Smooth muscle cell of the brain vasculature (primary cell): Measurements from ENCODE around the gene MILR1.
"Not testable (repeated sequence)": the region's sequence is repeated elsewhere in the genome, so short reads cannot be mapped to it uniquely, and the experiment has no call there.

ENCODE experiments used
- DNase-seq: peaks from one replicate; pipeline ENCODE4 v3.0.0-alpha.2; 2012; ENCODE audit warnings: low read depth, low spot score

The MILR1 gene

GRCh38 chr17:64428406-64428805 lies 20.5 kb upstream of the MILR1 start:
- DNase-seq = no peak

DNA sequence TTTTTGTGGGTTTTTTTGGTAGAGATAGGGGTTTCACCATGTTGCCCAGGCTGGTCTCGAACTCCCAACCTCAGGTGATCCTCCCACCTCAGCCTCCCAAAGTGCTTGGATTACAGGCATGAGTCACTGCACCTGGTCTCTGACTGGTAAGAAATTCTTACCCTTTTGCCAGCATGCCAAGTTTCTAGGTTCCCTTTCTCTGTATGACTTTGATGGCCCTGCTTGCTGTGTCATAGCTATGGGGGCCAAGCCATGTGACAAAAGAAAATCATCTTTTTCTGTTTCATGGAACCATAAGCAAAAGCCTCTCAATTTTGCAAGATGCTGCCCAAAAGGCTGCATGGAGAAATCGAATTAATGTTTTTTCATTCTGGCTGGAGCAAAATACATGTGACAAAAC lies 18.9 kb upstream of the MILR1 start:
- not testable (repeated sequence) for DNase-seq

DNA sequence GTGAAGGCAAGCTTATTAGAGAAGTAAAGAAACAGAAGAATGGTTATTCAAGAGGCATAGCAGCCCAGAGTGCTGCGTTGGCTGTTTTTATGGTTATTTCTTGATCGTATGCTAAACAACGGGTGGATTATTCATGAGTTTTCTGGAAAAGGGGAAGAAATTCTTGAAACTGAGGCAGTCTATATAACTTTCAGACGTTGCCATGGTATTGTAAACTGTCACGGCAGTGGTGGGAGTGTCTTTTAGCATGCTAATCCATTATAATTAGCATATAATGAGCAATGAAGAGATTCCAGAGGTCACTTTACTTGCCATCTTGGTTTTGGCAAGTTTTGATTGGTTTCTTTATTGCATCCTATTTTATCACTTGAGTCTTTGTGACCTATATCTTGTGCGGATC lies 17.4 kb upstream of the MILR1 start:
- no peak for DNase-seq

- DNase-seq = no peak
Observed at GRCh38 chr17:64437944-64438525, 10.9 kb upstream of the MILR1 start.

DNA sequence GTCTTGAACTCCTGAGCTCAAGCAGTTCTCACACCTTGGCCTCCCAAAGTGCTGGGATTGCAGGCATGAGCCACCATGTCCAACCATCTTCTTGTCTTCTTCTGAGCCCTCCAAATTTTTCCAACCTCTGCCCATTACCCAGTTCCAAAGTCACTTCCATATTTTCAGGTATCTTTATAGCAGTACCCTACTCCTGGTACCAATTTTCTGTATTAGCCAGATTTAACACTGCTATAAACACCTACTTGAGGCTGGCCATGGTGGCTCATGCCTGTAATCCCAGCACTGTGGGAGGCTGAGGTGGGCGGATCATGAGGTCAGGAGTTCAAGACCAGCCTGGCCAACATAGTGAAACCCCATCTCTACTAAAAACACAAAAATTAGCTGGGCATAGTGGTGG lies 9.4 kb upstream of the MILR1 start:
- not testable (repeated sequence) for DNase-seq

GRCh38 chr17:64439956-64440355 lies 9.0 kb upstream of the MILR1 start:
- DNase-seq = no peak

- peak; percentile 24 for DNase-seq
Observed at GRCh38 chr17:64441772-64442540, 7.0 kb upstream of the MILR1 start.

DNA sequence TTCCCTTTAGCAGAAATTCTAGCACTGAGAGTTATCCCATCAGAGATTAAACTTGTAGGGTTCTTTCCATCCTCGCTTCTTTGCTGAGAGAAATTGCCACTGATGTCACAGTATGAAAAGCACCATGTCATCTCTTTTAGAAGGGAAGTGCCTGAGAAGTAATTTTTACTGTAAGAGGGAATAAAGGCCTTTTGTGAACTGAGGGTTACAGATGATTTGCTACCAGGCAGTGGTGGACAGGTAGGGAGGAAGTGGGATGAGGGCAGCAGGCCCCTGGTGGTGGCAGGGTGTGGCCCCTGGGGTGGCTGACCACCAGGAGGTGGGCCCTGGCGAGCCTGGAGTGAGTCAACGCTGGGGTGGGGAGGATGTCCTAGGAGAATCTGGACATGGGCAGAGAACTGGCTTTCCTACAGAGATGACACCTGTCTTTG lies 6.4 kb upstream of the MILR1 start:
- no peak for DNase-seq

DNA sequence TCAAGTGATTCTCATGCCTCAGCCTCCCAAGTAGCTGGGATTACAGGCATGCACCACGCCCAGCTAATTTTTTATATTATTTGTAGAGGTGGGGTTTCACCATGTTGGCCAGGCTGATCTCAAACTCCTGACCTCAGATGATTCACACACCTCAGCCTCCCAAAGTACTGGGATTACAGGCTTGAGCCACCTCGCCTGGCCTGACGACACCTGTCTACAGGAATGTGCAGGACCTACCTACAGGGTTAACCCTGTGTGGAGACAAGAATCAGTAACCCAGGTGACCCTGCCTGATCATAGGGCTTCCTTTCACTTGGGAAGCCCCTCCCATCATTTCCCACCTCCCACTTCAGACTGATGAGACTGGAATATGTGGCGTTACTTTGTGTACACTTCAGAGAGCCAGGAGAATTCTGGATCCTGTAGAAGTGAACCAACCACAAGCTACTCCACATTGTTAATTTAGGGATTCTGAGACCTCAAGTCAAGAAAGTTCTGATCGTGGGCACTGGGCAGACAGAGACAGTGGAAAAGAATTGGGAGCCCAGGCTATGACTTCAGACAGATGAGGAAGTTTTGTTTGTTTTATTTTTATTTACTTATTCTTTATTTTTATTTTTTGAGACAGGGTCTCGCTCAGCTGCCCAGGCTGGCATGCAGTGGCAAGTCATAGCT lies 5.7 kb upstream of the MILR1 start:
- DNase-seq = no peak

GRCh38 chr17:64447526-64447925 lies 1.4 kb upstream of the MILR1 start:
- no peak for DNase-seq

DNA sequence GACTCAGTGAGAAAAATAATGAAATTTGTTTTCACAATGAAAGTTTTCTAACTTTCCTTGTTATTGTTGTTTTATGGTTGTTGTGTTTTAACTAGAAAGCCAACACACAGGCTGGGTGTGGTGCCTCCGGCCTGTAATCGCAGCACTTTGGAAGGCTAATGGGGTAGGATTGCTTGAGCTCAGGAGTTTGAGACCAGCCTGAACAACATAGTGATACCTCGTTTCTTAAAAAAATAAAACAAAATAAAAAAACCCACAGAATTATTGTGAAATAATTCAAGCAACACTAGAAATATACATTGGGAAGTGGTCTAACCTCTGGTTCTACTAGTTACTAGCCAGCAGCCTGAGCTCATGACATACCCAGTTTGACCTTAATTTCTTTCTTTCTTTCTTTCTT lies 630 bp downstream of the MILR1 start:
- DNase-seq = no peak

GRCh38 chr17:64455993-64456885 lies 7.3 kb downstream of the MILR1 start:
- no peak for DNase-seq

DNA sequence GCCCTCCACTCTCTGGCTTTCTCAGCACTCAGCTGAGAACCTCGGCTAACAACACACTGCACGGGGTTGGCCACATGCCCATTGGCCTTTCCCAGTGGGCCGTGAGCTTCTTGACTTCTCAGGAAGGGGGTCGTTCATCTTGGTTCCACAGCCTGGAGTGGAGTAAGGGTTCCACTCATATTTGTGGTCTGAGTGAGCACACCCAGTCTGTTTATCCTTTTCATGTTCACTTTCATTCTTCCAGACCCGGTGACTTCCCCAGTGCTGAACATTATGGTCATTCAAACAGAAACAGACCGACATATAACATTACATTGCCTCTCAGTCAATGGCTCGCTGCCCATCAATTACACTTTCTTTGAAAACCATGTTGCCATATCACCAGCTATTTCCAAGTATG lies 8.2 kb downstream of the MILR1 start:
- peak; percentile 76 for DNase-seq

GRCh38 chr17:64458756-64459155 lies 9.8 kb downstream of the MILR1 start:
- no peak for DNase-seq

GRCh38 chr17:64459284-64459747 lies 10.4 kb downstream of the MILR1 start:
- DNase-seq = no peak

DNA sequence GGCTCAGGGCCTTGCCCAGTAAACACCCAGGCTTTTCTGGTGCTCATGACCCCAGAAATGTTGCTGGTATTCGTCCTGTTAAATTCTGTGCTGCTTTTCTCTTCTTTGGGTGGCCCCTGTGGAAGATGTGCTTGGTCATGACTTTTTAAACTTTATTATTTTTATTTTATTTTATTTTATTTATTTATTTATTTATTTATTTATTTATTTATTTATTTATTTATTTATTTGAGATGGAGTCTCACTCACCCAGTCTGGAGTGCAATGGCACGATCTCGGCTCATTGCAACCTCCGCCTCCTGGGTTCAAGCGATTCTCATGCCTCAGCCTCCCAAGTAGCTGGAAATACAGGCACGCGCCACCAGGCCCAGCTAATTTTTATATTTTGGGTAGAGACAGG lies 10.9 kb downstream of the MILR1 start:
- not testable (repeated sequence) for DNase-seq

GRCh38 chr17:64460955-64461354 lies 12.0 kb downstream of the MILR1 start:
- no peak for DNase-seq

GRCh38 chr17:64461788-64462187 lies 12.9 kb downstream of the MILR1 start:
- no peak for DNase-seq

GRCh38 chr17:64466019-64466735 lies 17.3 kb downstream of the MILR1 start:
- no peak for DNase-seq

GRCh38 chr17:64466834-64467233 lies 17.9 kb downstream of the MILR1 start:
- not testable (repeated sequence) for DNase-seq

DNA sequence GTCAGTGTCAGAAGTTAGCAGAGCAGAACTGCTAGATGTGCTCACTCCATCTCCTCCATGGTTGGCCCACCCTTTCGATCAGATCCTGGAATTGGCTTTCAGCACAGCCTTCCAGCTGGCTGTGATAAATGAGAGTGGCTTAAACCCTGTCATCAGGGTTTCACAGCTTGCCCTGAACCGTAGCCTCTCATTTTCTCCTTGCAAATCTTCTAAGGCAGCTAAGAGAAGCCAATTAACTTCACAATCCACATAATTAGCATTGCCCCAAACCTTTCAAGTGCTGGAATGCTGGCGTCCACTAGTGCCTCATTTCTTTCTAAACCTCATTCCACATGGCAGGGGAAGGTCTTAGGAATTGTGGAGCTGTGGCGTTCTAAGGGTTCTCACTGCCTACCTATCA lies 21.7 kb downstream of the MILR1 start:
- DNase-seq = no peak
